Upper lobe of left lung (tissue), 6 donors: Measurements from ENCODE around the gene IL12RB2. TPM values are rescaled to one million over a fixed set of nuclear protein-coding genes. Genes with fewer than 3 reads are reported as not detected.

Experiments
- ATAC-seq, 2 donors: fragments of 200-7000 bp; cut with Tn5 transposase; one replicate each; pipeline ENCODE4 v1.9.1; 2022; ENCODE audit warnings: mild to moderate bottlenecking in 2 of 2, moderate library complexity in 2 of 2; ENCODE audit not compliant: low FRiP score in 2 of 2
- DNase-seq, 2 donors: peaks; one replicate each; pipeline ENCODE4 v3.0.0-alpha.2; 2019 to 2020
- H3K27ac ChIP-seq, 4 donors: fragments of 200-600 bp; sonication (generic); one replicate each; pipeline ENCODE4 v1.5.1; 2016 to 2019
- H3K27me3 ChIP-seq, 4 donors: fragments of 200-600 bp; sonication (generic); one replicate each; pipeline ENCODE4 v1.5.1; 2017 to 2019
- H3K36me3 ChIP-seq, 4 donors: fragments of 200-600 bp; sonication (generic); one replicate each; pipeline ENCODE4 v1.5.1; 2016 to 2019
- H3K4me1 ChIP-seq, 4 donors: fragments of 200-600 bp; sonication (generic); one replicate each; pipeline ENCODE4 v1.5.1; 2018 to 2019
- H3K4me3 ChIP-seq, 4 donors: fragments of 200-600 bp; sonication (generic); one replicate each; pipeline ENCODE4 v1.5.1; 2017 to 2019; ENCODE audit warnings: mild to moderate bottlenecking in 2 of 4, moderate library complexity in 1 of 4
- H3K9me3 ChIP-seq, 4 donors: fragments of 200-600 bp; sonication (generic); one replicate each; pipeline ENCODE4 v1.5.1; 2018 to 2019
- CTCF ChIP-seq, 6 experiments: fragments of 450-650 bp in 4 of 6; fragments of 200-600 bp in 2 of 6; sonication (generic) in 2 of 6; IDR thresholded peaks; one replicate each; pipeline ENCODE4 v1.5.1; 2016 to 2019; ENCODE audit warnings: antibody characterized with exemption in 6 of 6
- EP300 ChIP-seq, 4 donors: sonication (generic); formaldehyde crosslinking; IDR thresholded peaks; one replicate each; pipeline ENCODE4 v1.5.1; 2017; ENCODE audit warnings: antibody characterized with exemption in 4 of 4, control low read depth in 2 of 4
- POLR2A ChIP-seq, 4 donors: fragments of 450-650 bp; IDR thresholded peaks; one replicate each; pipeline ENCODE4 v1.5.1; 2016 to 2017; ENCODE audit warnings: antibody characterized with exemption in 4 of 4, mild to moderate bottlenecking in 2 of 4
- POLR2AphosphoS5 ChIP-seq, 2 donors: sonication (generic); formaldehyde crosslinking; IDR thresholded peaks; one replicate each; pipeline ENCODE4 v1.5.1; 2017; ENCODE audit warnings: antibody characterized with exemption in 2 of 2
- WGBS, 2 donors: methylation state at CpG; one replicate each; pipeline ENCODE4 v1.1.5; 2017 to 2018; 5-methylcytosine and 5-hydroxymethylcytosine counted together
- total RNA-seq, 6 donors: library from RNA; depleted of rRNA in 4 of 6; stranded (reverse); fragments of >200 nt in 4 of 6; gene quantifications; one replicate each; pipeline versions ENCODE4 v1.1.0 to v1.2.1, GENCODE V29; 2016 to 2021
- donor health status: DM: no; HTN: no; CAD: no; lungs with moderate emphysema.
- donor health status: DM: no; HTN: yes; CAD: no; lungs with severe emphysema.

Gene IL12RB2
- total RNA-seq, 6 donors from 2014 or later = 0.33 to 1.6 (median 0.74) TPM; not detected in 1

DNA sequence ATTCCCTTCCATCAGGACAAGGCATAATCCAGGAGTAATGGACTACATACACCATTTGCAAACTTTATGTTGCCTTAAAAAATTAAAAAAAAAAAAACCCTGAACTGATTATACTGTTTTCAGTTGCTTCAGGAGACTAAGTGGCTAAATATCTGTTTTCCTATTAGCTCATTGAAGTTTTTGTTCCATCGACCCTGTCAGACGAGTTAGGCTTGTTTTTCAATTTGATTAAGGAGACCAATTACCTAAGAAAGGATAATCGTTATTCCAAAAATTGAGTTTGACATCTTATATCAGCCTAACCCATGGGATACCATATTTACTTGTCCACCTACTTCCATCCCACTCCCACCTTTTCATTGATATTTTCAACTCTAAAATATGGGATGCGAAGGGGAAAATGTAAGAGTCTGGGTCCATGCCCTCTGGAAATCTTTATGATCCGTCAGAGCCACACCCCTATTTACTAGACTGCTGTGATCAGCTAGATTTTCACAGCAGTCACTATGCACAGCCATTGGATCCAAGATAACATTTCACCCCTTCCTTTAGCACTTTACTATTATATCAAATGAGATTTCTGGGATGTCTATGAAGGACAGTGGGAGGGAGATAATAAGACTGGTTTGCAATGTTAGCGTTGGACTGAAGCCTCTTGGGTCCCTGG lies 41.0 kb downstream of the IL12RB2 start:
- Histone ChIP-seq H3K36me3 (no peaks in the 10 kb centered on the region), H3K4me3 (no peak overlapping the region), H3K27me3 (no peaks in the 10 kb centered on the region), H3K4me1 (no peaks in the 10 kb centered on the region), H3K27ac (no peak overlapping the region), H3K9me3 (no peaks in the 10 kb centered on the region)
- no peak for DNase-seq
- no peak for ATAC-seq
- TF ChIP-seq POLR2AphosphoS5 (IDR thresholded peaks at IDR 0.05) (no peak), POLR2A (IDR thresholded peaks at IDR 0.05) (no peak), EP300 (IDR thresholded peaks at IDR 0.05) (no peak), CTCF (IDR thresholded peaks at IDR 0.05) (no peak)
- WGBS, 2 donors = 76 to 82% methylated on average over 6 of the region's 6 CpGs

DNA sequence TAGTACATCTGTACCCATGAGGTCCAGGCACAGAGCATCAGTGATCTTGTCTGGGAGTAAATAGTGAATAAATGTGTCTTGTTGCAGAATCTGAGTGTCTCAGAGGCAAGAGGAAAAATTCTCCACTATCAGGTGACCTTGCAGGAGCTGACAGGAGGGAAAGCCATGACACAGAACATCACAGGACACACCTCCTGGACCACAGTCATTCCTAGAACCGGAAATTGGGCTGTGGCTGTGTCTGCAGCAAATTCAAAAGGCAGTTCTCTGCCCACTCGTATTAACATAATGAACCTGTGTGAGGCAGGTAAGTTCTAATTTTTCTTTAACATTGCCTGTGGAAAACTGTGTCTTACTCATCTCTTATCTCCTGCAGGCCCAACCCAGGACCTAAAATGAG lies 43.1 kb downstream of the IL12RB2 start:
- WGBS, 2 donors = 82 to 84% methylated on average over 2 of the region's 2 CpGs
- peaks cover 0 to 2% (median 0%) of the 10 kb centered on the region in 4 donors for H3K4me1 ChIP-seq
- no peak overlapping the region for H3K27ac ChIP-seq
- no peak for ATAC-seq
- DNase-seq = no peak
- no peaks in the 10 kb centered on the region for H3K27me3 ChIP-seq
- no peak overlapping the region for H3K4me3 ChIP-seq
- H3K9me3 ChIP-seq = no peaks in the 10 kb centered on the region
- no peaks in the 10 kb centered on the region for H3K36me3 ChIP-seq
- TF ChIP-seq EP300 (IDR thresholded peaks at IDR 0.05) (no peak), POLR2A (IDR thresholded peaks at IDR 0.05) (no peak), CTCF (IDR thresholded peaks at IDR 0.05) (no peak), POLR2AphosphoS5 (IDR thresholded peaks at IDR 0.05) (no peak)

GRCh38 chr1:67352211-67352610 lies 44.5 kb downstream of the IL12RB2 start:
- Histone ChIP-seq H3K27ac (no peak overlapping the region), H3K4me3 (no peak overlapping the region), H3K36me3 (no peaks in the 10 kb centered on the region), H3K4me1 (peaks cover 0 to 2% (median 0%) of the 10 kb centered on the region in 4 donors), H3K27me3 (no peaks in the 10 kb centered on the region), H3K9me3 (no peaks in the 10 kb centered on the region)
- DNase-seq = no peak
- TF ChIP-seq EP300 (IDR thresholded peaks at IDR 0.05) (no peak), POLR2A (IDR thresholded peaks at IDR 0.05) (no peak), POLR2AphosphoS5 (IDR thresholded peaks at IDR 0.05) (no peak), CTCF (IDR thresholded peaks at IDR 0.05) (no peak)
- no peak for ATAC-seq

DNA sequence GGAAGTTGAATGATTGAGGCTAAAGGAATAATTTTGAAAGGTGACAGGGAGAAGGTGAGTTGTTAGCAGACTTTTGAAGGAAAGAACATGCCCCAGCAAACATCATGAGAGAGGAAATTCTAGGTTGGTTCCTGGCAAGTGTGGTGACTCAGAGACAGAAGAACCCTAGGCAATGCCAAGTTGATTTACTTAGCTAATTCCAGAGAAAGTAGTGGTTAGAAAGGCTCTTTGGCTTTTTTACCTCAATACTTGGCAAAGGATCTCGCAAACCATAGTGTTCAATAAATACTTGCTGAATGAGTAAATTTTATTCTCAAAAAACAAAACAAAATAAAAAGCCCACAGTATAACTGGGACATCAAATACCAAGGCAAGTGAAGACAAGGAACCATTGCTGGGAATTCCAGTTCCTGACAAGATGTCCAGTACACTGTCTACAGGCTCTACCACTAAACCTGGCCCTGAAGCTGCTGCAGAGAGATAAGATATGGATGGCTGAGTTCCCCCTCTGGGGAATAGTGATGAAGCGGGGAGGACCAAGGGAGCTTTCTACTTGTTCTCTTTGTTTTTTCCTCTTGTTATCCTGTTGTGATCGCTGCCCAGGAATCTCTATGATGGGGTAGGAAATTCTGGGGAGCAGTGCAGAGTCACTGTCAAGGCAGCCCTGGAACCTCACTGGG lies 48.2 kb downstream of the IL12RB2 start:
- peaks cover 0 to 2% (median 0%) of the 10 kb centered on the region in 4 donors for H3K4me1 ChIP-seq
- ATAC-seq = peak in 1 of 2 donors; percentile 43
- H3K36me3 ChIP-seq = no peaks in the 10 kb centered on the region
- H3K27me3 ChIP-seq = no peaks in the 10 kb centered on the region
- no peak overlapping the region for H3K27ac ChIP-seq
- 59 to 84% methylated on average over 3 of the region's 3 CpGs for WGBS, 2 donors
- H3K9me3 ChIP-seq = no peaks in the 10 kb centered on the region
- TF ChIP-seq CTCF (IDR thresholded peaks at IDR 0.05) (no peak), EP300 (IDR thresholded peaks at IDR 0.05) (no peak), POLR2A (IDR thresholded peaks at IDR 0.05) (no peak), POLR2AphosphoS5 (IDR thresholded peaks at IDR 0.05) (no peak)
- H3K4me3 ChIP-seq = no peak overlapping the region
- no peak for DNase-seq
